GM18867 (cell line): Measurements from ENCODE around the gene TTC28.

Experiments used
- ATAC-seq: cut with Tn5 transposase; IDR thresholded peaks from one replicate; pipeline ENCODE4 v1.9.1; 2021; ENCODE audit warnings: mild to moderate bottlenecking, moderate library complexity; ENCODE audit not compliant: unreplicated experiment

Gene TTC28

GRCh38 chr22:27984723-27985122 is 694.9 kb downstream of the TTC28 start:
- ATAC-seq, result no peak

DNA sequence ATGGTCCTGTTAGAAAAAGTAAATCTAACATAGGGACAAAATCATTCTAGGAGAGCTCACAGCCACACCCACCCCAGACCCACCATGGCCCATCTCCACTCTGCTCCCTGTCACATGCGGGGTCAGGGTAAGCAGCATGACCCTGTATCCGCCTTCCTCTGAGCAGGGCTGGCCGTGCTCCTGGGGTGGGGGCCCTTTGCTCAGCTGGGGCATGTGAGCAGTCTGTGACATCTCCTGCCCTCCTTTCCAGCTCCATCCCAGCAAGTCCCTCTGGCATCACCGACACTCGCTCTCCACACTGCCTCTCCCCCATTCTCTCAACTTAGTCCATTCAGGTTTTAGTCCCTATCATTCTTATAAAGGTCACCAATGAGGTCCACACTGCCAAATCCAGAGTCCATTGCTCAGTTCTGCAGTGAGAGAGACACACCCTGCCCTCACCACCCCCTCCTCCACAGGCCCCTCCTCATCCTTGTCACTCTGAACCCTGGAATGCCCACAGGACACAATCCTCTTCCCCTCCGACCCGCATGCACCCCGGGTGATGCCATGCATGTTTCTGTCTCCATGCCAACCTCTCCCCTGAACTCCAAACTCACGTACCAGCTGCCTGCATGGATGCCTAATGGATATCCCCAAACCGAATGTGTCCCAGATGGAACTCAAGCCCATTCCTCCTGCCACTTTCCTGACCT is 695.5 kb downstream of the TTC28 start:
- no peak for ATAC-seq

DNA sequence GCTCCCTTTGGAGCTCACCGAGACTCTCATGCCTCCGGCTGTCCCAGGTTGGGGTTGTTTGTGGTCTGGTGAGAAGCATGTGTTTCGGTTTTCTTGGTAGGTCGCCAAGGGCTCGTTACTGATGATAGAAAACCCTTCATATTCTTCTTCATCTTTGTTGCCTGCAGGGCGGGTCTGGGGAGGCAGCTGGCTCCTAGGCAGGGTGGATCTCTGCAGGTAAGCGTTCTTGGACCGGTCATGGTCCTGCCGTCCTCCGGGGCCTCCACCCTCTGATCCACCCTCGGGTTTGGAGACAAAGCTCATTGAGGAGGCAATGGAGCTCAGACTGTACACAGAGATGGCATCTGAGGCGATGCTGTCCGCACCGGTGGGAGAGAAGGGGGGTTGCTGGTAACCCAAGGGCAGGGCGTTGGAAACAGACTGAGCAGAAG is 696.3 kb downstream of the TTC28 start:
- ATAC-seq, result no peak

GRCh38 chr22:27982630-27983180 is 696.9 kb downstream of the TTC28 start:
- ATAC-seq, result no peak

DNA sequence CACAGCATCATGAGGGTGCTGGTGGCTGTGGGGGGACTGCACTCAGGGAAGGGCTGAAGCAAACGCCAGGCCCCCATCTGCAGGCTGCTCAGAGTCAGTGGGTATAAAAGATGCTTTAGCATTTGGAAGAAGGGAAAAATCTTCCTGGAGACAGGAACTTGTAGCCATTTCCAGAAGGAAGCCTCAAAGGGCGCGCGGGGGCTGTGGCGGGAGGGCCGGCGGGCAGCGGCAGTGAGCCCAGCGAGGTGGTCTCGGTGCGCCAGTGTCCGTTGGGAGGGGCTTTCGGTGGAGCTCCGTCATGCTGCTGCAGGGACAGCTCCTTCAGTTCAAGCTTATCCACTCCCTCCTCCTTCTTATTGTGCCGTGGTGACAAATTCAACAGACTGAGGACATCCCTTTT is 697.5 kb downstream of the TTC28 start:
- ATAC-seq, result no peak

GRCh38 chr22:27980424-27981148 is 699.1 kb downstream of the TTC28 start:
- no peak for ATAC-seq

DNA sequence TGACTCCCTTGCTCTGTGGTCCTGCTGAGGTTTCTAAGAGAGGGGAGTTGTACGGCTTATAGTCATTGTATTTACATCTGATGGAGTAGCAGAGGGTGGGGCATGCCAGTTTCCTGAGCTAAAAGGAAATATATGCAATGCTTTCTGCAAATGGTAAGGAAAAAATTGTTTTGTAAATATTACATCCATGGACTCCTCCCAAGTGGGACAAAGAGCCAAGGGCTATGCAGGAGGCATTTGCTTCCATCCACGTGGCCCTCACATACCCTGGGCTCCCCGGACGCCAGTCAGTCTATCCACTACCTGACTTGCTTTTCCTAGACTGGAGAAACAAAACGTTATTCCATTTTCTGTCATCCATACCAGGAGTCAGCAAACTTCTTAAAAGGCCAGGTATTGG is 700.8 kb downstream of the TTC28 start:
- no peak for ATAC-seq

GRCh38 chr22:27978317-27978716 is 701.3 kb downstream of the TTC28 start:
- no peak for ATAC-seq

- no peak for ATAC-seq
These were observed 703.1 kb downstream of the TTC28 start for GRCh38 chr22:27976586-27976985.

DNA sequence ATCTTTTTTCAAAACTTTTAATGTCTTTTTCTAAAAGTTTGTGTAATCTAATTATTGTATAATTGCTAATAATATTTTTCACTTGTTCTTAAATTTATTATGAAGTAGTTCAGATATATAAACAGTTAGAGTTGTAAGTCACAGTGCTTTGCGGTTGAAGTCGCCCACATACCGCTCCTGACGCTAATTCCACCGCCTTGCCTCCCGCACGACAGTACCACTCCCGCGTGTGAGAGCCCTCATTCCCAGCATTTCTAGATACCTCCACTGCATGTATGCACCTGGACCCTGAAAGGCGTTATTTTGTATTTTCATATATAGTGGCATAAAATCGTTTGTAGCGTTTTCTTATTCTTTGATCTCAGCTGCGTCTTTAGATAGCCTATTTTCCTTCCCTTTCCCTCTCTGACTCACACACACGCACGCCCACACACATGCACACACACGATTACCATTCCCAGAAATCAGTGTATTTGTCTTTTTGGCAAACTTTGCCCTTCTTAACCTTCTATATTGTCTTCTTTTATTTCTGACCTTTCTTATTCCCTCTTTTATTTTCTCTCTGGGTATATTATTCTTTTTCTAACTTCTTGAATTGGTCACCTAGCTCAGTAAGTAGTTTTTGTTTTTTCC is 704.1 kb downstream of the TTC28 start:
- ATAC-seq, result no peak

GRCh38 chr22:27973846-27974245 is 705.8 kb downstream of the TTC28 start:
- ATAC-seq, result no peak

DNA sequence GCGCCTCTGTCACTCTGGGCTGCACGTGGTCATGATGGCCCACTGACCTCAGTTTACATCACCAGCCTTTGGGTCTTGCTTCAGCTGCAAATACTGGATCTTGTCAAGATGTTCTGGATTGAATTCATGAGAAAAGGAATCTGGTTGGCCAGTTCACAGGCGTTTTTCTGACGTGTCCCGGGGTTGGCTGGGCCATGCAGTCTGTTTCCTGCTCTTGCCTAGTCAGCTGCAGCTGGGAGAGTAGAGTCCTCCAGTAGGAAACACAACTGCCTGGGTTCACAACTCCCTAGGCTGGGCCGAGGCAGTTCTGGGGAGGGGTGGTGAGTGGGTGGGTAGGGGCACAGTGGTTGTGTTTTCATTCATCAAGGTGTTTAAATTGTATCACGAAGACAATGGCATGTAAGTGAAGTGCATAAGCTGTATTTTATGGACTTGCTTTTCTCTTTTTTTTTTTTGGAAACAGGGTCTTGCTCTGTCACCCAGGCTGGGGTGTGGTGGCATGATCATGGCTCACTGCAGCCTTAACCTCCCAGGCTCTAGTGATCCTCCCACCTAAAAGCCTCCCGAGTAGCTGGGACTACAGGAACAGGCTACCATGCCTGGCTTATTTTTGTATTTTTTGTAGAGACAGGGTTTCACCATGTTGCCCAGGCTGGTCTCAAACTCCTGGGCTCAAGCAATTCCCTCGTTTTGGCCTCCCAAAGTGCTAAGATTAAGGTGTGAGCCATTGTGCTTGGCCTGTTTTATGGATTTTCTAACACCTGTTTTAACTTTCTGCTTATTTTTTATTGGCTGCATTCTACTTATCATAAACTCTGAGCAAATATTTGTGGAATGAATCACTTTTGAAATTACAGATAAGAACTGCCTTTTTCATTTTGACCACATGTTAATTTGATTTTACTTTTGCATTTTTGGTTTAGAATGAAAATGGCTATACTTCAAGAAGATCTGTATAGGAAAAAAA is 706.6 kb downstream of the TTC28 start:
- ATAC-seq, result no peak

GRCh38 chr22:27971926-27972325 is 707.7 kb downstream of the TTC28 start:
- ATAC-seq, result no peak

DNA sequence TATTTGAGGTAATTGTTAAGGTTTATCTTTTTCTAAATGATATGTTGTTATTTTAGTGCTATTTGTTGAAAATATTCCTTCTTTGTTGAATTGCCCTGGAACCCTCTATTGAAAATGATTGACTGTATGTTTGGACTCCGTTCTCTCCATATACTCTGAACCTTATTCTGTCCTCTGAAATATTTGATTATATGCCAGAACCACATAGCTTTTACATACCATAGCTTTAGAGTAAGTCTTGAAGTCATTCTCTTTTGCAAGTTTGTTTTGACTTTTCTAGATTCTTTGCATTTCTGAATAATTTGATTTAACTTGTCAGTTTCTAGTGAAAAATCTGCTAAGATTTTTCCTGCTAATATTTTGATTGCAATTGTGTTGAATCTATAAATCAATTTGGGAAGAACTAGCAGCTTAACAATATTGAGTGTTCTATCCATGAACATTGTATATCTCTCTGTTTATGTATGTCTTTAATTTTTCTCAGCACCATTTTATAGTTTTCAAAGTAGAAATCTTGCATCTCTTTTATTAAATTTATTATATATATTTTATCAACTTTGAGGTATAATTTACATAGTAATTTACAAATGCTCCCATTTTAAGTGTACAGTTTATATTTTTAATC is 708.9 kb downstream of the TTC28 start:
- no peak for ATAC-seq

DNA sequence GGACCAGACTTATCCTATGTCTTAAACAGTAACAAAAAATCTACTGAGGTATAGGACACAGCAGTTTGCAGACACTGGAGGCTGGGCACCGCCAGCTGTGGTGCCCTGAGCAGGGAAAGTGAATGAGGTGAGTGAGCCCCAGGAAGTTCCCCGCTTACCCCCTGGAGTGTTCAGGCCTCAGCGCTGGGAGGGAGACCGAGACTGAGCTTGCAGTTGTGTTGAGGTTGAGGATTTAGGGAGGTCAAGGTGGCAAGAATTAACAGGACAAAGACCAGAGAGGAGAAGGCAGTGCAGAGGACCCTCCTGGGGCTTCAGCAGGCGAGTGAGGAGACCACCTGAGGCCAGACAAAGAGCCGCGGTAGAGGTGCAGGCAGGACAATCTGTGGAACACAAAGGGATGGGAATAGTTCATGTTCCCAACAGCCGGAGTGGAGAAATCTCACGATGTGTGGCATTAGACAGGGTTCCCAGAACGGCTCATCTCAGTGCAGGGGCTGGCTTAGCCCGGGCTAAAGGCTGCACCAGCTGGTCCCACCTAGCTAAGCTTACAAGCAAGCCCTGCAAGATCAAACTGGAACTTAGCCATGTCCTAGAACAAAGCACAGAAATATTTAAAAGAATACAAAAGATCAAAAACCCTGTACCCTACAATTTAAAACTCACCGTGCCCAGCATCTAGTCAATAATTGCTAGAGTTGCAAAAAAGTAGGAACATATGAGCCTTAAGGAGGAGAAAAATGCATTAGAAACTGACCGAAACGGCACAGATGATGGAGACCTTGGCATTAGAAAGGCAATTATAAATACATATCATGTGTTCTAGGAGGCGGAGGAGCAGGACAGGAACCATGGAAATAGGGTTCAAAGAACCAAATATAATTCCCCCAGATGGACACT is 713.2 kb downstream of the TTC28 start:
- ATAC-seq, result no peak

DNA sequence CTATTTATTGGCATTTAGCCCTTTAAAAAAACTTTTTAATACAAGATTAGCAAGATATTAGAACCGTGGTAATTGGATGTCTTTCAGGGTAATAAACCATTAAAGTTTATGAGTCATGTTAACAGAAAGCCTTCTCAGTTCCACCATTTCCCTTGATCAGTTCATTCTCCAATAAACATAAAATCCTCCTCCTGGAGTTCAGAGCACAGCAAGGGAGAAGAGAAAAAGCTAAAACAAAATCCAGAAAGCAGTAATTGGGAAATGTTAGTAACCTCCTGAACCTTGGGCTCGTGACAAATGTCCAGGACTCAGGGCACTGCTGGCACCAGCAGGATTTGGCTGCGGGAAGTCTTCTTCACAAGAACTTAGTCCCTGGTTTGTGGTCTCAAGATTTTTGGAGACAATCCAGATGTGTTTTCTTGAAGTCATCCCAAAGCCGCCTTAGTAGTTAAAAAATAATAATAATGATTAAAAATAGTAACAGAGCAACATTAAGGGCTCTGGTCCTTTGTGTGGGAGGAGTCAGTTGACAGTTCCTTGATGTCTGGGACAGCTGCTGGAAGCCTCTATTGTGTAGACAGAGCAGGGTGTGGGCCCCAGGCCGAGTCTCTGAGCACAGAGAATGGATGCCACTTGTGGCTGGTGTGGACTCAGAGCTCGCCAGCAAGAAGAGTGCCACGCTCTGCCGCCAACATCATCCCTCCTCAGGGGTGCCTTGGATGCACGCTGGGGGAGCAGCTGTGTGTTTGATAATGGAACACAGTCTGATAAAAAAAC is 717.2 kb downstream of the TTC28 start:
- ATAC-seq, result no peak

DNA sequence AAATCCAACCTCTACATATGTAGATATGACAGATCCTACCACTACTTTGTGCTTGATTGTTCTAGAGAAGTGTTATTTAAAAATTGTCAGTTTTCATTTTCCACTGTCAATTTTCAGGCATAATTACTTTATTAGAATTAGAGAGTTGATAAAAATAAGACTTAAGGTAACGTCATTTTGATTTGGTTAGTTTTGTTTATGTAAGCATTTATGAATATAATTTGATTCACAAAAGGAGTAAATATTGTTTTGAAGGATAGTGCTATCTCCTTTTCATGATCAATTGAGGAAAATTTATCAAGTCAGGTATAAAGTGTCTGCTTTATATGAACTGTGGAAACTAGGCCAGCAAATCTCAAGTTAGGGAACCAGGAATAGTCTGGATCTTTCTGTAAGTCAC is 718.0 kb downstream of the TTC28 start:
- ATAC-seq, result no peak

DNA sequence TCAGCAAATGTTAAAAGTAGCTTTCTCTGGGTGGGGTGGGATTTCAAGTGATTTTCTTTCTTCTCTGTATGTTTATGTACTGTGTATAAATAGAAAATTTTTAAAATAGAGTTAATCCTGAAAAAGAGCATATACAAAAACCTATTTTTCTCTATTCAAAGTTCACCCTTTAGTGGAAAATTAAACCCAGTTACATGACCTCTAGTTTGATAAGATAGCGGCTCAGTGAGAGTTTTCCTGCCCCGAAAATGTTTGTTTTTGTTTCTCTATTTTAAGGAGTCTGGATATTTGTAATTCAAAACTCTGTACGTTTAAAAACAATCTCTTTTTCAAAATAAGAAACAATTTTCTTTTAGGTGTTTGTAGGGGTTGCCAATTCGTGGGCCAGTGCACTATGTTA is 718.5 kb downstream of the TTC28 start:
- no peak for ATAC-seq
